Upper lobe of right lung (tissue), 1 donor: ENCODE data around the gene TBC1D2. TPM values are rescaled to one million over a fixed set of nuclear protein-coding genes. Genes with fewer than 3 reads are reported as not detected.

Experiments
- ATAC-seq: fragments of 200-7000 bp; cut with Tn5 transposase; one replicate; pipeline ENCODE4 v1.9.1; 2020; ENCODE audit warnings: mild to moderate bottlenecking, moderate library complexity
- DNase-seq: peaks from one replicate; pipeline ENCODE4 v3.0.0-alpha.2; 2020
- H3K27ac ChIP-seq: fragments of 200-600 bp; one replicate; pipeline ENCODE4 v1.8.0; 2022
- H3K27me3 ChIP-seq: fragments of 200-600 bp; one replicate; pipeline ENCODE4 v1.8.0; 2022; ENCODE audit warnings: mild to moderate bottlenecking
- H3K36me3 ChIP-seq: fragments of 200-600 bp; one replicate; pipeline ENCODE4 v1.8.0; 2022
- H3K4me1 ChIP-seq: fragments of 200-600 bp; one replicate; pipeline ENCODE4 v1.8.0; 2022
- H3K4me3 ChIP-seq: fragments of 200-600 bp; one replicate; pipeline ENCODE4 v1.8.0; 2022; ENCODE audit warnings: mild to moderate bottlenecking
- H3K9me3 ChIP-seq: fragments of 200-600 bp; one replicate; pipeline ENCODE4 v1.8.0; 2022
- intact Hi-C: fragments of 100-400 bp; cut with DNase I; formaldehyde crosslinking; loops from one replicate; pipeline ENCODE4 v1.11.0; 2022
- microRNA-seq: library from miRNA; unstranded; fragments of <30 nt; microRNA quantifications from one replicate; pipeline ENCODE4 v1.2.0, GENCODE V29; 2020; ENCODE audit warnings: borderline microRNAs expressed
- total RNA-seq: library from RNA; stranded (reverse); fragmentation: NEBNext Ultra II Directional; extraction: Animal tissue kit (Norgen Biotek cat#: 25700); gene quantifications from one replicate; pipeline ENCODE4 v1.2.1, GENCODE V29; 2021
- TF ChIP-seq, protein P1 (sequence below): fragments of 200-600 bp; IDR thresholded peaks from one replicate; pipeline ENCODE4 v1.8.0; 2022; ENCODE audit warnings: antibody characterized with exemption
- donor health status: DM: no; HTN: yes; CAD: no; lungs with severe emphysema.

Gene TBC1D2
- total RNA-seq, 1 donor from 2014 or later, result 71.8 TPM

DNA sequence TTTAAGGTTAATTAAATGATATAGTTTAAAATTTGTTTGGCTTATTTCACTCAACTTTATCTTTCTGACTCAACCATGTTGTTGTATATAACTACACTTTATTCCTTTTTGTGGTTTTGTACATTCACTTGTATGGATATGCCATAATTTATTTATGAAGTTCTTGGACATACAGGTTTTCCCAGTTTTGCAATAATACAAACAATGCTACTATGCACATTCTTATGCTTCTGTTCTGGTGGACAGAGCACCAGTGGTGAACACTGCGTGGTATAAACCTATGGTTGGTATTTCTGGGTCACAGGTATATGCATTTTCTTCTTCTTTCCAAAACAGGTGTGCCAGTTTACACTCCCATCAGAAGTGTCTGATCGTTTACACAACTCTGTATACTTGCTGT, 100.8 kb downstream of the TBC1D2 start:
- TF ChIP-seq, protein P1, sequence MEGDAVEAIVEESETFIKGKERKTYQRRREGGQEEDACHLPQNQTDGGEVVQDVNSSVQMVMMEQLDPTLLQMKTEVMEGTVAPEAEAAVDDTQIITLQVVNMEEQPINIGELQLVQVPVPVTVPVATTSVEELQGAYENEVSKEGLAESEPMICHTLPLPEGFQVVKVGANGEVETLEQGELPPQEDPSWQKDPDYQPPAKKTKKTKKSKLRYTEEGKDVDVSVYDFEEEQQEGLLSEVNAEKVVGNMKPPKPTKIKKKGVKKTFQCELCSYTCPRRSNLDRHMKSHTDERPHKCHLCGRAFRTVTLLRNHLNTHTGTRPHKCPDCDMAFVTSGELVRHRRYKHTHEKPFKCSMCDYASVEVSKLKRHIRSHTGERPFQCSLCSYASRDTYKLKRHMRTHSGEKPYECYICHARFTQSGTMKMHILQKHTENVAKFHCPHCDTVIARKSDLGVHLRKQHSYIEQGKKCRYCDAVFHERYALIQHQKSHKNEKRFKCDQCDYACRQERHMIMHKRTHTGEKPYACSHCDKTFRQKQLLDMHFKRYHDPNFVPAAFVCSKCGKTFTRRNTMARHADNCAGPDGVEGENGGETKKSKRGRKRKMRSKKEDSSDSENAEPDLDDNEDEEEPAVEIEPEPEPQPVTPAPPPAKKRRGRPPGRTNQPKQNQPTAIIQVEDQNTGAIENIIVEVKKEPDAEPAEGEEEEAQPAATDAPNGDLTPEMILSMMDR, result no peak
- no peak for ATAC-seq
- Histone ChIP-seq H3K27me3 (no peaks in the 10 kb centered on the region), H3K4me1 (peaks cover 11% of the 10 kb centered on the region), H3K9me3 (no peaks in the 10 kb centered on the region), H3K27ac (no peak overlapping the region), H3K4me3 (no peak overlapping the region), H3K36me3 (no peaks in the 10 kb centered on the region)
- DNase-seq, result no peak
- intact Hi-C loops, result no loop called here

DNA sequence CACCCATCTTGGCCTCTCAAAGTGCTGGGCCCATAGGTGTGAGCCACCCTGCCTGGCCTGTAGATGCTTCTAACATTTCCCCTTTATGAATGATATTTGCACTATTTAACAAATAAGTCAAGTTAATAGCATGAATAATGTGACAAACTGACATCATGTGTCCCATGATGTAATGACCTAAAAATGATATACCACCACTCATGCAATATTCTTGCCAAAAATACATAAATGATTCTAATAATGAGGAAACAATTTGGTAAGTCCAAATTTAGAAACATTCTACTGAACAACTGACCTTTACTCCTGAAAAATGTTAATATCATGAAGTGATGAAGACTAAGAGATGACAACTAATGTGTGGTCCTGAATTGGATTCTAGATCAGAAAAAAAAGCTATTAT, 102.9 kb downstream of the TBC1D2 start:
- no peaks in the 10 kb centered on the region for H3K9me3 ChIP-seq
- H3K27me3 ChIP-seq, result no peaks in the 10 kb centered on the region
- H3K4me1 ChIP-seq, result peaks cover 8% of the 10 kb centered on the region
- intact Hi-C loops, result no loop called here
- no peak for DNase-seq
- no peak for ATAC-seq
- TF ChIP-seq, protein P1, result no peak
- H3K27ac ChIP-seq, result no peak overlapping the region
- H3K4me3 ChIP-seq, result no peak overlapping the region
- no peaks in the 10 kb centered on the region for H3K36me3 ChIP-seq

DNA sequence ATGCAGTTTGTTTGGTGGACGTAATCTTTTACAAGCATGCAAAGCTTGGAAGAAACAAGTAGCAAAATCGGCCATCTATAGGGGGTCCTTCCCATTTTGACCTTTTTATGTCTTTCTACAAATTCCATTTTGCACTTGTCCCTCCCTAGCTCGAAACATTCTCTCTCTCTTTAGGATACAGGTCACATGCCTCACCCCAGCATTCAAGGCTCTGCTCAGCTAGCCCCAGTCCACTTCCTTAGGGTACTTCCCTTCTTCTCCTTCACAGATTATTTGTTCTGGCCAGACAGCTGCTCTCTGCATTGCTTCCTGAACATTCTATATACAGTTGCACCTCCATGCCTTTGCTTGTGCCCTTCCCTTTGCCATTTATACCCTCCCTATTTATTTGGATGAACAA, 104.7 kb downstream of the TBC1D2 start:
- Histone ChIP-seq H3K36me3 (no peaks in the 10 kb centered on the region), H3K27me3 (no peaks in the 10 kb centered on the region), H3K9me3 (no peaks in the 10 kb centered on the region), H3K27ac (peak overlapping the region; percentile 47), H3K4me3 (no peak overlapping the region), H3K4me1 (peaks cover 13% of the 10 kb centered on the region)
- TF ChIP-seq, protein P1, result no peak
- intact Hi-C loops, result no loop called here
- DNase-seq (no peak), ATAC-seq (peak; percentile 40)

DNA sequence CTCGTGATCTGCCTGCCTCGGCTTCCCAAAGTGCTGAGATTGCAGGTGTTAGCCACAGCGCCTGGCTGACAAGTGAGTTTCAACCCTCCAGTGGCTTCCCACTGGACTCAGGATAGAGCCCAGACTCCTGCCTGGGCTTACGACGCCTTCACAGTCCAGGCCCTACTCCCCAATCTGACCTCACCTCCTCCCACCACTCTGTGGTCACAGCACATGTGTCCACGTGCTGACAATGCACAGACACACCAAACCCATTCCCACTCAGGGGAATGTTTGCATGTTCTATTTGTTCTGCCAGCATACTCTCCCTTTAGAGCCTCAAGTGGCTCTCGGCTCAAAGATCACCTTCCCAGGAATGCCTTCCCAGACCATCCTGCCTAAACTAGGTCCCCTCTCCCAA, 105.3 kb downstream of the TBC1D2 start:
- Histone ChIP-seq H3K9me3 (no peaks in the 10 kb centered on the region), H3K36me3 (no peaks in the 10 kb centered on the region), H3K27me3 (no peaks in the 10 kb centered on the region), H3K4me3 (no peak overlapping the region), H3K27ac (peak overlapping the region; percentile 47), H3K4me1 (peaks cover 13% of the 10 kb centered on the region)
- ATAC-seq (peak; percentile 64), DNase-seq (peak; percentile 67)
- intact Hi-C loops, result no loop called here
- TF ChIP-seq, protein P1, result no peak

DNA sequence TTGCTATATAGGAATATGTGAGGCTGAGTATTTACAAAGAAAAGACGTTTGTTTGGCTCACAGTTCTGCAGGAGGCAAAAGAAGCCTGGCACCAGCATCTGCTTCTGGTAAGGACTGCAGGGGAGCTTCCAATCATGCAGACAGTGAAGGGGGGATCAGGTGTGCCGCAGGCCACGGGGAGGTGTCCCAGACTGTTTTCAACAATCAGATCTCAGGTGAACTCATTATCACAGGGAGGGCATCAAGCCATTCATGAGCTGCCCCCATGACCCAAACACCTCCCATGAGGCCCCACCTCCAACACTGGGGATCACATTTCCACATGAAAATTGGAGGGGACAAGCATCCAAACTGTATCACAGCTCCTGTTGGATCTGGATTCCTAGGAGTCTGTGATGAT, 106.0 kb downstream of the TBC1D2 start:
- Histone ChIP-seq H3K36me3 (no peaks in the 10 kb centered on the region), H3K4me1 (peaks cover 13% of the 10 kb centered on the region), H3K9me3 (no peaks in the 10 kb centered on the region), H3K27me3 (no peaks in the 10 kb centered on the region), H3K4me3 (no peak overlapping the region), H3K27ac (no peak overlapping the region)
- peak; percentile 34 for DNase-seq
- no peak for ATAC-seq
- intact Hi-C loops, result no loop called here
- TF ChIP-seq, protein P1, result no peak

Small RNAs within 50 kb of the gene (microRNA-seq; reads per million reads assigned to microRNA genes)
- gene MIR6854, result 0.50 reads per million

Other genes with a start within 250 kb of the TBC1D2 start
- gene NANS, start 198.9 kb downstream of the TBC1D2 start, total RNA-seq, result 53.8 TPM
- 38.7 TPM for gene TRIM14, start 136.4 kb downstream of the TBC1D2 start, total RNA-seq
- 20.0 TPM for gene CORO2A, start 63.0 kb downstream of the TBC1D2 start, total RNA-seq